Activated T-cell treated with anti-CD3 and anti-CD28 coated beads for 1 hour (primary cell): ENCODE data around the gene CKB.

ENCODE experiments used
- DNase-seq: peaks from one replicate; pipeline ENCODE4 v3.0.0-alpha.2; 2020; ENCODE audit warnings: low read depth

Gene CKB

DNA sequence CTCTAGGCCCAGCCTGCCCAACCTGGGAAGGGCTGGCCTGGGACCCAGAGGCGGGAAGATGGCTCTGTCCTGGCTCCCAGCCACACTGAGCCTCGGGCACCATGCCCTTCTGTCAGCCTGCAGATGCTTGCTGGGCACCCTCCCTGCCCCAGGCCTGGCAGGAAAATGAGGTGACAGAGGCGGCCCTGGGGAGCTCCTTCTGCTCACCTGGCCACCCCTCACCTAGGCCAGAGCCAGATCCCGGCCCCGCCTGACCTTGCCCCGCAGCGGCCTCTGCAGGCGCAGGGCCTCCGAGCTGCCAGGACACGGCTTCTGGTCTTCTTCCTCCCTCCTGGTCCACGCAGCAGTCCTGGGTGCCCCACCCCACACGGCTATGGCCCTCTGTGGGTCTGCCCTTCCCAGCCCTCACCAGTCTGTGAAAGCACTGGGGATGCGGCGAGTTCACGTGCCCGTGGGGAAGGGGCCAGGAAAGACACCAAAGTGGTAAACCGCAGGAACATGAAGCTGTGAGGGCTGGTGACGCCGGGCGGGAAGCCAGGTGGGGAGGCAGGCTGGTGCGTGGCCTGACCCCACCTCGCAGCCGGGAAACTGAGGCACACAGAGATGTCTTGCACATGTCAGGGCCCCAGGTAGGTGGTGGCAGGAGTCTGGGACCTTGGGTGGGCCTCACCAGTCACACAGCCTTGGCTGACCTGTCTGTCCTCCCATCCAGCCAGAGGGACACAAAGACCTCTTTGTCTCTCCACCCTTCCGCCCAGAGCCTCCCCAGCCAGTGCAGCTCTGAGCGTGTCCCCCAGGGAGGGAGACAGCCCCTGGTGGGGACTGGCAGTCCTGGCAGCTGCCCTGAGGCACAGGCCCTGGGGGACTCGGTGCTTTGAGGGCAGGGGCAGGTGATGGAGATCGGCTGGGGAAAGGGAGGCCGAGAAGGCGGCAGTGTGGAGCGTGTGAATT, 27.0 kb upstream of the CKB start:
- DNase-seq, result no peak

DNA sequence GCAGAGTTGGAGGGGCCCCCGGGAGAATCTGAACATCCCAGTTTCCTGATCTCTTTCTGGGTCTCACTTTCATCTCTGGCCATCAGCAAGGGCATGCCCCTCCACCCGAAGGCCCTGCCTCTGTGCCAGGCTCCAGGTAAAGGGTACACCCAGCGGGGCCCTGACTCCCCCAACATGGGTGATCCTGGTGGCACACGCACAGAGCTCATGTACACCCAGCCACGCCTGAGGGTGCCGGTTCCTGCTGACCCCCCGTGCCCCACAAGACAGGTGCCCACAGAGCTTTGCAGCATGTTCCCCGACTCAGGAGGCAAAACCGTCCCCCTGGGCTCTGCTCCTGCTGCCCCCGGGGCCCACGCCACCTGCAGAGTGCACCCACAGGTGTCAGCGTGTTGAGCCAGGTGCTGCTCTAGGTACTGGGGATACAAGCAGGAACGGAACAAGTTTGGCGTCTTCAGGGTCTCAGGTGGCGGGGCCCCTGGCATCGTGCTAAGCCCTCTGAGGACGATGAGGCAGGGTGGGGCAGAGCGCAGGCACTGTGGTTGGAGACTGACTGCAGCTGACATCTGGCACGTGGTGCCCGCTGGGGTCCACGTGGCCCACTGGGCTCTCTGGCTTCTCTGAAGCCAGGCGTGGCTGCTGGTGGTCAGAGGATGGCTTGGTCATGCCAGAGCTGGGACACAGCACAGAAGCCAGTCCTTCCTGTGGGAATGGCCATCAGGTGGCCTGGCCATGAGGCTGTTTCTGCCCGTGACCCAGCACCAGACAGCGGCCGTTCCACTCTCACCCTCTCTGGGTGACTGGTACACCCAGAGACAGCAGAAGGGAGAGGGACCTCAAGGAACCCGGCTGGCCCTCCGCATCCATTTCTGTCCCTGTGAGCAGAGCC, 26.1 kb upstream of the CKB start:
- no peak for DNase-seq

DNA sequence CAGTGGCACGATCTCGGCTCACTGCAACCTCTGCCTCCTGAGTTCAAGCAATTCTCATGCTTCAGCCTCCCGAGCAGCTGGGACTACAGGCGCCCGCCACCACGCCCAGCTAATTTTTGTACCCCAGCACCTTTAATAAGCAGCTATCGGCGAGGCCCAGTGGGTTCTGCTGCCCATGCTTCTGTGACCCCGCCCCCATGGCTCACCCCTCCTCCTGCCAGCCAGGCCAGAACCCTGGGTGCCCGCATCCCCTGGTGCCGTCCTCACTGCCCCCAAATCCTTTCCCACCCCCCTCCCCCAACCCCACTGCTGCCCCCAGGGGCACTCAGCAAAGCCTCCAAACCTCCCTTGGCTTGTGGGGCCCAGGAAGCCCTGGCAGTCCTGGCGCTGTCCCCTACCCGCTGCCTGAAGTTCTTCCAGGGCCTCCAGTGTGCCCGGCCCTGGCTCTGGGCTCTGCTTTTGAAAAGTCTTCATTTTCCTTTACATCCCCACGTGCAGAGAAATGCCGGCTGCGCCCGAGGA, 25.4 kb upstream of the CKB start:
- no peak for DNase-seq

DNA sequence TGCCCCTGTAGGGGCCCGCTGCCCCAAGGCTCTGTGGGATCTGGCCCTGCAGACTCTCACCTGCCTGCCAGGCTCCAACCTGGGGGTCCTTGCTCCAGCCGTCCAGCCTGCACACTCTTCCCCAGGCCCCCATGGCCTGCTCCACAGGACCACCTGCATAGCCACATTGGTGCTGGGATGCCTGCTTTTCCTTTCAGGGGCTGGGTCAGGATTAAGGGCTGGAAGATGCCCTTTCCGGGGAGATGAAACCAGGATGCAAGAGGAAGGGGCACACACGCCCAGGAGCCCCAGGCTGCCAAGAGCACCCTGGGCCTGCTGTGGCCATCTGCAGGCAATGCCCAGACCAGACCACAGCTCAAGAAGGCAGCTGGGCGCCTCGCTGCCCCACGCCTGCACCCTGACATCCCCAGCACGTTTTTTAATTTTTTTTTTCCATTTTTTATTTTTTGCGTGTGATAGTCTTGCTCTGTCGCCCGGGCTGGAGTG, 24.9 kb upstream of the CKB start:
- no peak for DNase-seq

DNA sequence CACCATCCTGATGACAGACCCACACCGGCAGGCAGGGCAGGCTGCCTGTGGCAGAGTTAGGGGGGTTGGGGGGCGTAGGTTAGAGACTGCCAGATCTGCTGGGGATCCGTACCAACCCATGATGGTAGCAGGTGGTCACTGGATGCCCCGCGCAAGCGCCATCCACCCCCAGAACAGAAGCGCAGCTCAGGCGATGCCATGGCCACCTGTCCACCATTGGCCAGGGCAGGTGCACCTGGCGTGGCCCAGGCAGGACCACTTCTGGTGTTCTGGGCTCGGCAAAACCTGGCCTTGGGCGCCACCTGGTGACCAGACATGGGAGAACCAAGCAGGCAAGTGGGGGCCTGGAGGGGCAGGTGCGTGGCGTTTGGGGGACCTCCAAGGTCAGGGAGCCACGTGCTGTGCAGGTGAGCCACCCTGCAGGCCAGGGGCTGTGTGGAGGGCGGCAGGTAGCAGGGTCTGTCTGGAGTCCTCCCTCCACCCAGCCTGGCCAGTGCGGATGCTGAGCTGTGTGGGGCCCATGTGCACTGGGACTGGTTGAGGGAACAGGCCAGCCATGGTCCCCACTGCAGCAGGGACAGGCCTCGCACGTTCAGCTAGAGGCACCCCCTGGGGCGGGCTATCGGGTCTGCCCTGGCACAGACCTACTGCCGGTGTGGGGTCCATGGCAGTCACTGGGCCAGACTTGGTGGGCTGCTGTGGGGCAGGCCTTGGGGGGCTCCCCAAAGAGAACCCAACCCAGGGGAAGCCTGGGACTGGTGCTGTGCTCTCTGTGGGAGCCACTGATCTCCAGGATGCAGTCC, 24.2 kb upstream of the CKB start:
- DNase-seq, result peak; percentile 77

DNA sequence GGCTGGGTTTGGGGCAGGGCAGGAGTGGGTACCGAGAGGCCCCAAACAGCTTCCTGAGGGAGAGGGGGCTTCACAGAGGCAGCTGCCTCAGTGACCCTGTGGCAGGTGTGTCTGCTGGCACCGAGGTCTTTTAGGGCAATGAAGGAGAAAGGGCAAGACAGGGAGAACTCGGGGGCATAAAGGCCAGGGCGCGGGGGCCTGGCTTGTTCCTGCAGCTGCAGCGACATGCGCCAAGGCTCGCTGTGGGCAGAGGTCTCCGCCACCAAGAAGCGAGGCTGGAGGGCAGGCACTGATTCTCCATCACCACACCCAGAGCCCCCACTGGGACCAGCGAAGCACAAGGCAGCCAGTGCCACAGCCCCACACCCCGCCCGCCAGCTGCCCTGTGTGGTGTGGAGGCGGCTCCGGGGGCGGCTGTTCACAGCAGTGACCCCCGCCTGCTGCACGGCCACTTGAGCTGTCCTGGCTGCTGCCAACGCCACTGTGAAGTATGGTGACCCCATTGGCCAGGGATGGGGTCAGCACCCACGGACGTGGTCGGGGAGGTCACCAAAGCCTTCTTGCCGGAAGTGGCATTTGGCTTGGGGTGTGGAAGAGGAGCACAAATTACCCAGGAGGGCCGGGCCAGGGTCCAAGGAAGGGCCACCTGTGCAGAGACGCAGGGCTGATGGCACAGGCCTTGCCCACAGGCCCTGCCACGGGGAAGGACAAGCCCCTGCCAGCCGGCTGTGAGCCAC, 23.5 kb upstream of the CKB start:
- DNase-seq, result no peak

DNA sequence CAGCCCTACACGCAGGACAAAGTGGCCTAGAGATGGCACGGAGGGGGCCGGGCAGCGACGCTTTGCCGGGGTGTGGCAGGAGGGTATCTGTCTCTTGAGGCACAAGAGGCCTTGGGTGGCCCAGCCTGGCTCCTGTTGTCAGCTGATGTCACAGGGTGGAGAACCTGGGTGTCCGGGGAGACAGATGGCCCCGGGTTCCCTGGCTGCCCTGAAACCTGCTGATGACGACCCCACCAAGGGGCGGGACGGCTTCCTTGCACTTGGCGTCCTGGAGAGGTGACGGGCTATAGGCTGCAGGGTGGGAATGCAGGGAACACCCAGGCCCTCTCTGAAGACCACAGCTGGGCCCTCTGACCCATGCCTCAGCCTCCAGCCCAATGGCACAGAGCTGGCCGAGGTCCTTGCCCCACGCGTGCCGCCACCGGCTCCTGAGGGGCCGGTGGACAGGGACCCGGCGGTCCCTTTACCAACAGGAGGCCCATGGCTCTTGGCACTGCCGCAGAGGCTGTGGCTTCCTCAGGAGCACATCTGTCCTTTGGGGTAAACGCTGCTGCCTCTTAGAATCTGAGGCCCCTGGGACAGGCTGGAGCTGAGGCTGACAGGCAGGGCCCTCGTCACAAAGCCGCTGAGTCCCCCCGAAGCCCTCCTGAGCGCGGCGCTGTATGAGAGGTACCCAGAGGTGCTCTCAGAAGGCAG, 22.7 kb upstream of the CKB start:
- no peak for DNase-seq

DNA sequence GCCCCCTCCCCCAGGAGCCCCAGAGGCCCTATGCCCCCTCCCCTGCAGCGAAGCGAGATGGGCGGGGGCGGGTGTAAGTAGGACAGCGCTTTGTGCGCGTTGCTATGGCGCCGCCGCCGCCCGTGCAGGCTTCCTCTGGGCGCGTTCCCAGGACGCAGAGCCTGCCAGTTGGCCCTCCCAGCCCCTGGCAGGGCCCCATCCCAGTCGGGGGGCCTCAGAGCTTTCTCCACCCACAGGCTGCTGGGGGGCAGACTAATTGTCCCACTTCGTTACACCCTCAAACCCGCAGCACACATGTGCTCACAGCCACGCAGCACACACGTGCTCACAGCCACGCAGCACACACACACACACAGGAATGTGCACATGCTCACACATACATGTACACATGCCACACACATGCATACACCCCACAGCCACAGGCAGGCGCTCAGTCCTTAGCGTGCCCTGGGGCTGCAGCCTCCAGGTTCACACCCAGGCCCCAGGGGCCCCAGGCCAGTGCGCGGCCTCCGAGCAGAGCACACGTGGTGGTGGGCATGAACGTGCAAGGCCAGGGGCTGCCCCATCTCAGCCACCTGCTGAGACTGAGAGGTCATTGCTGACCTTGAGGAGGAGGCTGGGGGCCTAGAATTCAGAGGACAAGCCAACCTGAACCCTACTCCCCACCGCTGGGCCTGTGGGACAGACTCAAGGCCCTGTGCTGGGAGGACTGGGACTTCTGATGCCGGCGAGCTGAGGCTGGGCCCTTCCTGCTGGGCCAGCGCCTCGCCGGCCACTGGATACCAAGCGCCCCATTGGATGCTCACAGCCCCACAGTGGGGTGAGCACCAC, 22.0 kb upstream of the CKB start:
- no peak for DNase-seq

DNA sequence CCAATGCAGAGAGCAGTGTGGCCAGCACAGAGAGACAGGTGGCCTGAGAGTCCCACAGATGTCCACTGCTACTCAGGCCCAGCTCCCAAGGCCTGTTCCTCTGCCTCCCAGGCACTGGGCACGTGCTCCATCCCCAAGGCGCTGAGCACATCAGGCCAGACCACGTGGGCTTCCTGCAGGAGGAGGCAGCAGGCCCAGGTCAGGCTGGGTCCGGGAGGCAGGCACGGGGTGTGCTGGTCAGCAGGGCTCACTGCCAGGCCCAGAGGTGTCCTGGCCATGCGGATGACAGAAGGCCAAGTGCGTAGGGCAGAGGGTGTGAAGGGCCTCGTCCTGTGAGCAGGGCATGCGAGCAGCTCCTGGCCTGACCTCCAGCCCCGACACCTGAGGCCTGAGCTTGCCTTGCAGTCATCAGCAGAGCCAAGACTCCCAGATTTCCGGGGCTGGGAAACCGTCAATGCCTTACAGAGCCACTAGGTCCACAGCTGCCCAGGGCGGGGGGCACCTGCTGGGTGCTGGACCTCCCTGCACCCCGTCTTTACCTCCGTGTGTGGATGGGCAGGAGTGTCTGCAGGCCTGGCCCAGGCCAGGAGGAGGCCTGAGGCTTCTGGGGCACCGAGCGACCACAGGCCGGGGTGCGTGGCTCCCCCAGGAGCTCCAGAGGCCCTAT, 21.2 kb upstream of the CKB start:
- DNase-seq, result no peak

DNA sequence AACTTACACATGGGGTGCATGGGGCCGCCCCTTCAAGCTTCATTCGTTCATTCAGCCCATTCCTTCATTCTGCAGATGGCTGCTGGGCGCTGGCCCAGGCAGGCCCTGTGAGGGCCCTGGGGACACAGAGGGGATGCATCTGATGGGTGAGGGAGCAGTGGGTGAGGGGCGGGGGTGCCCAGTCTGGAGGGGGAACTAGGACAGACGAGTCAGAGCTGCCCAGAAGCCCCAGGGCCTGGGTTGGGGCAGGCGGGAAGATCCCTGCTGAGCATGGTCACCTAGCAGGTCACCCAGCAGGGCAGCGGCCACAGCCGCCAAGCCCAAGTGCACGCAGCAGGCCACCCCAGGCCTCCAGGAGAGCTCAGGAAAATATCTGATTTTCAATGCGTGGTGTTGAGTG, 20.5 kb upstream of the CKB start:
- no peak for DNase-seq

DNA sequence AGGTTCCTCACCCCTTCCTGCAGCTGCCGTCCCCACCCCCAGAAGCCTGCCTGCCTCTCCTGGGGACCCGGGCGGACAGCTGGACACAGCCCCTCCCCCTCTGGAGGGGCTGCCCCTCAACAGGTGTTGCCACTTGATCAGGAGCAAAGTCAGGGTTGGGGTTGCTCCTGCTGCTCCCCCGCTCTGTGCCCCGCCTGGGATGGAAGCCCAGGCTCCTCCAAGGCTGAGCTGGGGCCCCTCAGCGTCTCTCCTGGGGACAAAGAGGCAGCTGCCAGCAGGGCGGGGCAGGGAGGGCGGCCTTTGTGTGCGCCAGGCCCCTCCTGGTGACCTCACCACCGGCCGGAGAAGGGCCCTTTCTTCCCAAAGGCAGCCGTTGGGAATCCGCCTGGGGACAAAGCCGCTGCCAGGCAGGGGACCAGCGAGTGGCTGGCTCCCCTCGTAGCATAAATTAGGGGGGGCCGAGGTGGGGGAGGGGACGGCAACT, 20.0 kb upstream of the CKB start:
- no peak for DNase-seq

DNA sequence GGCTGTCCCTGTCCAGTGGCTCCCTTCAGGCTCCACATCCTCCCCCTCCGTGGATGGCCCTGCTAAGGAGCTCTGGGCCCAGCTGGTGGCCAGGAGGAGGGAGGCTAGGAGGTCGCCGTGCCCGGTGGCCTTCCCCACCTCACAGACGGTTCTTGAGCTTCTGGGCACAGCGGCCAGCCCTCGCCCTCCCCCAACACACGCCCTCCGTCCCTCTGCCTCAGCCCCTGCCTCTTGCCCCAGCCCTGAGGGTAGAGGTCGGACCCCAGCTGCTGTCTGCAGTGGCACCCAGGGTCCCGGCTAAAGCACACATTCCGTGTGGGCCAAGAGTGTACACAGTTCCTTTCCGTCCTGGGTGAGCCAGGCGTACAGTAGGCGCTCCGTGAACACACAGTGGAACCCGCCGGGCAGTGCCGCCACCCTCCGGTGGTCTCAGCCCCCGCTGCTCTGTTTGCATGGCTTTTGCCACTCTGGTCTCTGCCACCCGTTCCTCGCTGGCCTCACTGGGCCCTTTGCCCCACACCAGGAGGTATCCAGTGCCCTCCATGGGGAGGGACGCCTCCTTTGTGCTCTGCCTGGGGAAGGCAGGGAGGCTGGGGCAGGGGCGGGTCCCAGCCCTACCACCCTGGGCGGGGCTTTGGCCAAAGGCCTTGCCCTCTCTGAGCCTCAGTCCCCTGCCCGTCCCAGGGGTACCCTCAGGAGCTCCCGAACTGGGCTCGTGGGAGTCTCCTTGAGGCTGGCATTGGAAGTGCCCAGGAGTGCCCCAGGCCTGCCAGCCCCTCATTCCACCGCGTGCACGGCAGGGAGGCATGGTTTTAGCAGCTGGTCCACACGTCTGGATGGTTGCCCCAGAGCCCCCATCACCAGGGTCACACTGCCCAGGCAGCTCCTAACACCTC, 19.3 kb upstream of the CKB start:
- no peak for DNase-seq

DNA sequence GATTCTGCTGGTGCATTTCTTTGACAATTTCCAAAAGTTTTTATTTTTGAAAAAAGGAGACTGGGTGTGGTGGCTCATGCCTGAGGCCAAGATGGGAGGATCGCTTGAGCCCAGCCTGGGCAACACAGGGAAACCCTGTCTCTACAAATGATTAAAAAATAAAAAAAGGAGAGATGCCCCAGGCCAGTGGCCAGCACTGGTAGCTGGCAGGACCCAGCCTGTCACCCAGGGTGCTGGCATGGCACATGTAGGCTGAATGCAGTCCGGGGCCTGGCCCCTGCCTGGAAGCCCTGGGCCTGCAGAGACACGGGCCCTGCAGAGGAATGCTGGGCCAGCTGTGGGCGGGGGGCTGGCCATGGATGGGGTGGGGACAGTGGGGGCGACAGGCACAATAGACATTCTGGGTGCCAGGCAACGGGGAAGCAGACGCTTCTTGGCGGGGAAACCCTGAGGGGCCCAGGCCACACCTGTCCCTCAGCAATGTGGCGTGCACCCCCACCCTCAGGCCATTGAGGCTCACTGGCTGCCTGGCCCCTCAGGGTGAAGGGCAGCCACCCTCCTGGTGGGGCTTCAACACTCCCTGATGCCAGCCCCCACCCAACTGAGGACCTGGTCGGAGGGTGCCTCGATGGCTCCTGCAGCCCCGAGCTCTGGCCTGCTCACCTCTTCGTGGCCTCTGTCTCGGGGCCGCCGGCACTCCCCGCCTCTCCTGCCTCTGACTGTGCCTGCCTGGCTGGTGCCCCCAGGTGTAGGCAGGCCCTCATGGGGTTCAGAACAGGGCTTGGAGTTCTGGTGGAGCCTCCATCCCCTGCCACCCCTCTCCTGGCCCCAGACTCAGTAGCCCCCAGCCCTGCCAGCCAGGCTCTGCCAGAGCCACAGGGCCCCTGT, 18.4 kb upstream of the CKB start:
- no peak for DNase-seq

DNA sequence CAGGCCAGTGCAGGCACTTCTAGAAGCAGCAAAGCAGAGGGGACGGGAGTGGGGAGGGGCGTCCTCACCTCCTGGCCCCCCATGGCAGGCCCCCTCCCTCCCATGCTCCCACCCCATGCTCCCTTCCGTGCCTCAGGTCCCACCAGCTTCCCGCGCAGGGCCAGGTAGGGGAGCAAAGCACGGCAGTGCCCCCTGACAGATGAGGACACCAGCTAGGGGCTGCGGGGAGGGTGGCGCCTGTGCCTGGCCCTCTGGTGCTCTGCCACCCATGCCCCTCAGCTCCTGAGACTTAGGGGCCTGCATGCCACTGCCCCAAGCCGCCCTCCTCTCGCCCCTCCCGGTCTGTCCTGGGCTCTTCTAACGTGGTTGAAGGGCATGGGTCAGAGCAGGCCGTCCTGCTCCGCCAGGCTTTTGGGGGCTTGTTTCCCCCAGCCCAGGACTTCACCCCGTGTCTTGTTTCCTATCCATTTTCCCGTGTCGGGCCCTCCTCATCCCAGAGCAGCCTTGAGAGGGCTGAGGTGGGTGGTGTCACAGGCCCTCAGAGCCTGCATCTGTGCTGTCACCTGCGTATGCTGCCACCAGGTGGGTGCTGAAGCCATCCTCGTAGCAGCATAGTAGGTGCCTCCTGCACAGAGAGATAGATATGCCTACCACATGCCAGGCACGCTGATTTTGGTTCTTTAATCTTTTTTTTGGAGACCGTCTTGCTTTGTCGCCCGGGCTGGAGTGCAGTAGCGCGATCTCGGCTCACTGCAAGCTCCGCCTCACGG, 16.6 kb upstream of the CKB start:
- DNase-seq, result no peak

DNA sequence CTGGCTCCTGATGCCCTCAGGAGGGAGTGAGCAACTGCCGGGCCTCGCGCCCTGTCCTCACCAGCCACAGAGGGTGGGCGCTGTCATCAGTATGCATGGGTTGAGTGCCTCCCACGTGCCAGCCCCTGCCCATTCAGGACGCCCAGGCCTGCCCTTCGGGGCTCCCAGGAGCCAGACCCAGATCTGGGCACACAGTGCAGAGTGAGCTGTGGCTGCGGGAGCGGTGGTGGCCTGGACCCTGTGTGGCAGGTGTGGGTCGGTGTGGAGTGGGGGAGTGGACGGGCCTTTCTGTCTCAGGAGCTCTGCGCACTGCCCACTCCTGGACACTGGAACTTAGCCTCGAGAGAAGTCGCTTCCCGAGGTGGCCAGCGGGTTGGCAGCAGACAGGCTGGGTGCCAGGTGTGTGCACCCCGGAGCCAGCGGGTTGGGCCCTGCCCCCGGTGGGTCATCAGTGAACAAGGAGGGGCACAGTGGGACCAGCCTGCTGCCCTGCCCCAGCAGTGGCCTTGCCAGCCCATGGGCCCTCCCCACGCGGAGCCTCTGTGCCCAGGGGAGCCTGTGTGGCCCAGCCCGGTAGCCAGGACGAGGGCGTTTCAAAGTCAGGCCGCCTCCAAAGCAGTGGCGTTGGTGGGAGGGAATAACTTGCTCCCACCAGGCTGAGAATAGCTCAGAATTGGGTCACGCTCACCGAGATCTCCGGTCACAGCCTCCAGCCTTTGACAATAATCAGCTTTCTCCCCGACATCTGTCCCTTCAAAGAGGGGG, 15.8 kb upstream of the CKB start:
- DNase-seq, result no peak
